Putamen (tissue), 1 donor: ENCODE data around the gene AP1M2.

ENCODE experiments used
- DNase-seq: peaks from one replicate; pipeline ENCODE4 v3.0.0-alpha.2; 2016; ENCODE audit warnings: low spot score

AP1M2 gene

GRCh38 chr19:10587022-10587838, at the start of gene AP1M2:
AP1M2 (minus strand) TSS chr19:10587312; CDS start chr19:10587231, 81 bp downstream.
- no peak for DNase-seq

GRCh38 chr19:10636304-10636972, 49.3 kb upstream of the AP1M2 start:
- no peak for DNase-seq

- DNase-seq, result no peak
These were observed 47.9 kb upstream of the AP1M2 start for GRCh38 chr19:10634963-10635362.

GRCh38 chr19:10634430-10634829, 47.3 kb upstream of the AP1M2 start:
- DNase-seq, result no peak

- DNase-seq, result no peak
These were observed 44.8 kb upstream of the AP1M2 start for GRCh38 chr19:10631874-10632273.

- DNase-seq, result no peak
These were observed 38.6 kb upstream of the AP1M2 start for GRCh38 chr19:10625762-10626138.

- DNase-seq, result peak; percentile 78
These were observed 38.1 kb upstream of the AP1M2 start, which contains the start of gene SLC44A2 for GRCh38 chr19:10625003-10625761. SLC44A2 (plus strand) TSS chr19:10625553; CDS start chr19:10625634, 81 bp downstream.

GRCh38 chr19:10624585-10624984, 37.5 kb upstream of the AP1M2 start:
- DNase-seq, result no peak

GRCh38 chr19:10621966-10622365, 34.9 kb upstream of the AP1M2 start:
- no peak for DNase-seq

GRCh38 chr19:10620786-10621185, 33.7 kb upstream of the AP1M2 start:
- DNase-seq, result no peak

- no peak for DNase-seq
These were observed 31.7 kb upstream of the AP1M2 start for GRCh38 chr19:10618846-10619245.

- DNase-seq, result no peak
These were observed 30.5 kb upstream of the AP1M2 start for GRCh38 chr19:10617409-10618121.

GRCh38 chr19:10615429-10616023, 28.4 kb upstream of the AP1M2 start:
- DNase-seq, result no peak

GRCh38 chr19:10612499-10613119, 25.5 kb upstream of the AP1M2 start:
- peak; percentile 59 for DNase-seq

- no peak for DNase-seq
These were observed 24.8 kb upstream of the AP1M2 start for GRCh38 chr19:10611907-10612306.

- no peak for DNase-seq
These were observed 17.4 kb upstream of the AP1M2 start for GRCh38 chr19:10604460-10604980.

GRCh38 chr19:10603873-10604459, 16.9 kb upstream of the AP1M2 start:
- no peak for DNase-seq

GRCh38 chr19:10603084-10603872, 16.2 kb upstream of the AP1M2 start:
- no peak for DNase-seq

- peak; percentile 82 for DNase-seq
These were observed 15.4 kb upstream of the AP1M2 start for GRCh38 chr19:10602330-10603083.
